GM19193 (cell line): ENCODE data around the gene SCCPDH.

Source experiments
- POLR2A ChIP-seq: IDR thresholded peaks from 4 replicates; pipeline ENCODE4 v1.6.1; 2011; ENCODE audit not compliant: insufficient read depth, insufficient read length; ENCODE audit errors: extremely low read depth

Gene SCCPDH, protein sequence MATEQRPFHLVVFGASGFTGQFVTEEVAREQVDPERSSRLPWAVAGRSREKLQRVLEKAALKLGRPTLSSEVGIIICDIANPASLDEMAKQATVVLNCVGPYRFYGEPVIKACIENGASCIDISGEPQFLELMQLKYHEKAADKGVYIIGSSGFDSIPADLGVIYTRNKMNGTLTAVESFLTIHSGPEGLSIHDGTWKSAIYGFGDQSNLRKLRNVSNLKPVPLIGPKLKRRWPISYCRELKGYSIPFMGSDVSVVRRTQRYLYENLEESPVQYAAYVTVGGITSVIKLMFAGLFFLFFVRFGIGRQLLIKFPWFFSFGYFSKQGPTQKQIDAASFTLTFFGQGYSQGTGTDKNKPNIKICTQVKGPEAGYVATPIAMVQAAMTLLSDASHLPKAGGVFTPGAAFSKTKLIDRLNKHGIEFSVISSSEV

DNA sequence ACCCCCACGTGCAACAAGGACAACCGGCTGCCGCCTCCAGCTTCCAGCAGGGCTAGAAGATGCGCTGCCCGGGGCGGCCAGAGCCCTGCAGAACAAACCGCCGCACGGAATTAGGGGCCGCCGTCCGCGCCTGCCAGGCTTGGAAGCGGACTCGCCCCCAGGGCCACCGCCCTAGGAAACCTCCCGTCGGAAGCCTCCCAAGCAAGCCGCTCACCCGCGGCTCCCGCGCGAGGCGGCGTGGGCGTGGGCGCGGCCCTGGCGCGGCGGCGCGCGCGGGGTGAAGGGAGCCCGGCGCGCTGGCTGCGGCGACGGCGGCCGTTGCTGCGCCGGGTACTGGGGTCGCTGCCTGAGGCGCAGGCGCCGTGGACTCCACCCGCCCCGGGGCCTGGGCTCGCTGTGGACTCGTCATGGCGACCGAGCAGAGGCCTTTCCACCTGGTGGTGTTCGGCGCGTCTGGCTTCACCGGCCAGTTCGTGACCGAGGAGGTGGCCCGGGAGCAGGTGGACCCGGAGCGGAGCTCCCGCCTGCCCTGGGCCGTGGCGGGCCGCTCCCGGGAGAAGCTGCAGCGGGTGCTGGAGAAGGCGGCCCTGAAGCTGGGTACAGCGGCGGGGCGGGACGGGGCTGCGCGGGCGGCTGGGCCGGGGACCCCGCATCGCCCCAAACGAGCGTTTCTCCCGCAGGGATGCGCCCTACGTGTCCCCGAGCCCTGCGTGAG is at the start of gene SCCPDH:
Gene SCCPDH, plus strand, starts transcription at position 394 of the 715 bp plus-strand sequence. Its CDS starts 14 bp downstream, at position 408.
- peak; percentile 76 for TF ChIP-seq POLR2A

DNA sequence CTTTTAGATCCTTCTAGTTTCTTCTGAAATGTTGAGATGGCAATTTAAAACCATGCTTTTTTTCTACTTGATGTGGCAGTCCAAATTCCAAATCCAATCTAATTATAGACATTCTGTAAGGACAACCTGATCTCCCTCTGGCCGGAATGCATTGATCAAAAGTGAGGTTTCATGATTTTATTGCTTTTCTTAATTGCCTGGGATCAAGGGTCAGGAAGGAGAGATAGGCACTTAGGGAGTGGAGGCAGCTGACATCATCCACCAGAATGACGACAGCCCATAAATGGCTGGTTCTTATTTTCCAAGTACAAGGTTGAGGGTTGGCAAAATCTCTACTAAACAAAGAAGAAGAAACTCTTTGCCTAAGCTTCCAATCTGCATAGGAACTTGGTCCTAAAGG is 46.4 kb upstream of the SCCPDH start:
- no peak for TF ChIP-seq POLR2A

DNA sequence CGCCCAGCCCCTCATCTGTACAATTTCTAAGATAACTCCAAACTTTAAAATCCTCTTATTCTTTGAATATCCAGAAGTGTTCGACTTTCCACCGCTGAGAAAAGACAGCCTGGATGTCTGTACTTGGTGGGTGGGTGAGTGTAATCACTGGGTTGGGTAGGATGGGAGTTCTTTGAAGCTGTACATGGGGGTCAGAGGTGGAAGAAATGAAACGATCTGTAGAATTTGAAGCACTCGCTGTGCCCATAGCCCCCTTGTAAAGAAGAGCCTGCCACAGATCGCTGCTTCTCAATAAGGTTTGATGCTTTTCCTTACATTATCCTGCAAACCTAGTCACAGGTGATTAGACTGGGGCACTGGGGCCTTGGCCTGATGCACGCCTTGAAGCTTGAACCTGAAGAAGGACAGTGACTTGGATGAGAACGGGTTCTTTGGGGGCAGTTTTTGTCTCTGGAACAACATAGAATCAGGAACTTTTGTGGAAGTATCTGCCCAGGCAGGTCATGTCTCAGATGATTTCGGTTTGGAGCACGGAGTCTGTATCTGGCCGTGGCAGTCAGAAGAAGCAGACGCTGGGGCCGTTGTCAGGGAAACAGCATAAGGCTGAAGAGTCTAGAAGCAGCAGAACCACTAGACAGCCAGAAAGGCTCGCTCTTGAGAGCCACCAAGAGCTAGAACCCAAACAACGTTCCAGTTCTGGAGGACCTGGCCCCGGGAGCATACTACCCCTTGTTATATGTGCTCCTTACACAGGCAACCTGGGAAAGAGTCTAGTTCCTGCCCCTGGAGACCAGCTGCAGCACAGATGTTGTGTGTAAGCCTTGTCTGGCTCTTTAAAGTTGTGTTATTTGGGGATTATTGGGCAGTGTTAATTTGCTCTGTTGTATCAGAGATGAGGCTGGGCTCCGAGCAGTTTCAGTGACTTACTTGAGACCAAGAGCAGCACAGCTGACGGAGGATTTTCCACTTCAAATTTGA is 45.1 kb upstream of the SCCPDH start:
- TF ChIP-seq POLR2A: no peak

DNA sequence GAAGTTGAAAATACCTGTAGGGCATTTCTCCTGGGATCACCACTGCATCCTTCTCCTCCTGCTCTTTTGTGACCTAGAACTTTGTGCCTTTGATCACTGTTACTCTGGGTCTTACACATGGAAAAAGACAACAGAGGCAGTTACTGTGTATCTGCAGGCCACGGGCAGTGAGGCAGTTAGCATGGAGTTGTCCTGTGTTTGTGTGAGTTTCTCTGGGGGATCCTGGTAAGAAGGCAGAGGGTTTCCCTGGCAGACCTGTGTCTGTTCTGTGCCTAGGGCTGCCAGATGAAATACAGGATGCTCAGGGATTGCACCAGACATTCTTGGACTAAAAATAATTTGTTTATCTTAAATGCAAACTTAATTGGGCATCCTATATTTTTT is 44.4 kb upstream of the SCCPDH start:
- no peak for TF ChIP-seq POLR2A

DNA sequence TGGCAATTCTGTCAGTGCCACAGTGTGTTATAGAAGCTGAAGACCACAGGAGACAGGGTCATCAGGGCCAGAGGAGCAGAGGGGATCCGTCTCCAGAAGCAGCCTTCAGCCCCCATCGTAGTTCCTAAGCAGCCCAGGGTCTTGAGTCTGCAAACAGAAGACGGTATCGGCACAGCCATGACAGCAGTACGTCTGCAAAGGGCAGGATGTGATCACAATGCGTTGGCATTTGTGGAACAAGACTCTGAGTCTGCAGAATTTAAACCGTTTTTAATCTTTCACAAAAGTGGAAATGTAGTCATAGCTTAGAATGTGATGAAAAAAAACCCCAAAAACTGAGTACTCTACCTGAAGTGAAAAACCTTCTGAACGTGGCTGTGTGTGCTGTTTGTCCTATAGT is 44.0 kb upstream of the SCCPDH start:
- TF ChIP-seq POLR2A: no peak

DNA sequence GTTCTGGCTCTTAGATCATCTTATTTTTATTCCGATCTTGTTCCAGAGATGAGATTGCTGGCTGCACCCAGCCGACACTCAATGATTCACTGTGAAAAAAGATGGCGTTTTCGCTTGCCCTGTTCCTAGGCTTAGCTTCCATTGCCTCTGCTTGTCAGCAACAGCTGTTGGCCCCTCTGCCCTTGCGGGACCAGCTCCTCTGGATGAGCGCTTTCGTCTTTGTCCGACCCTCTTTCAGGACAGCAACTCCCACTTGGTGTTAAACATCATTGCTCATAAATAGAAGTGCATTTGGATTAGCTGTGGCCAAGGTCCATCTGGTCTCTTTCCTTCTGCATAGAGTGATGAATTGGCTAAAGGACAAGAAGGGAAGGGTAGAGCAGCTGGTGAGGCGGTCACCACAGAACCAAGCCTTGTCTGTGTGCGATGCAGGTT is 43.5 kb upstream of the SCCPDH start:
- TF ChIP-seq POLR2A: no peak

DNA sequence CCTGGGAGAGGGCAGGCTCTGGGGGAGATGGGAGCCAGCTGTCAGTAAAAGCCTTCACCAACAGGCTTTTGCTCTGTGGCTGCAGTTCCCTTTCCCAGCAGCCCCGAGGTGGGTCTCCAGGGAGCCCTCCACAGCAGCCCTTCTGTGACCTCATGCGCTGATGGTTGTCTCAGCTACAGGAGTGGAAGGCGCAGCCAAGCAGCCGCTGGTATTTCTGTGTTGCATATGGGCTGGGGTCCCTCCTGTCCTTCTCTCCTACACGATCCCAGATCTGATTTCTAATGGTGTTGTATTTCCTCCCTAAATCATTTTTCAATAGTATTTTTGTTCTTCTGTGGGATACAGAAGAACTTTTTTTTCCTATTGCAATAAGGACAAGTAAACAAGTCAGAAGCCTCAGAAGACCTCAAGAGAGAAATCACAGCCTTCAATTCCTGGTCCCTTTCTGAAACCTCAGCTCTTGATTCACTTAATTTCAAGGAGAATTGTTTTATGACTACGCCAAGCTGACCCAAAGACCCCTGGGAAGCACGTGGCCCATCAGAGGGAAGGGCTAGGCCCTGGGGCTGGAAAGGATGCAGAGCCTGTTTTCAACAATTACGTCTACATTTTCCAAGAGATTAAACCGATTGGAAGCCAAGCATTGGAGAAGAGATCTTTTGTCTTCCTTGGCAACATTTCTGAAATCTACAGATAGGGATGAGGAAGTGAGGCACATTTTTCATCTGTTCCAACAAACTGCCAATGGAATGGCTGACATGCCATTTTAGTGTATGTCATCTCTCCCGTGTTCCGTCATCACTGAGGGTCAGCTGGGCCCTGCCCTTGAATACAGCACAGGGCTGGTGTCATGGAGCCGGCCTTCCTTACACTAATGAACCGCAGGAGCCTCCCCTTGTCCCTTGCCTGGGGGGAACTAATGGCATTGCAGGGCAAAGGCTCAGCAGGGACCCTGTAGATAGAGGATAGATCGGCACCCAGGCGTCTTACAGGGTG is 42.0 kb upstream of the SCCPDH start:
- no peak for TF ChIP-seq POLR2A

DNA sequence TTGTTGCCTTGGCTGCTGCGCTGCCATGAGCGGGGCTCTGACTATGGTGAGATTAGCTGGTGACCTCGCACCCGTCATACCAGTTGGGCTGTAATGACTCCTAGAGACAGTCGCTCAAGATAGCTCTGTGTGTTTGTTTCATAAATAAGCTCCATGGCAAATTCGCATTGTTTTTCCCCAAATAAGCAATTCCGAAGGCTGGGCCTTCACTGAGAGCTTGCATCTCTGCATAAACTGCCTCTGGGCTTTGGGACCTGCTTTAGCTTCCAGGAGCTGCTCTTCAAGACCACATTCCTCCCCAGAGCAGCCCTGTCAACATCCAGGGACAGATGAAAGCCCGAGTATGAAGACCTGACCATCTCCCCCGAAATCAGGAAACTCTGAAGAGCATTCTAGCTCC is 40.7 kb upstream of the SCCPDH start:
- TF ChIP-seq POLR2A: no peak

DNA sequence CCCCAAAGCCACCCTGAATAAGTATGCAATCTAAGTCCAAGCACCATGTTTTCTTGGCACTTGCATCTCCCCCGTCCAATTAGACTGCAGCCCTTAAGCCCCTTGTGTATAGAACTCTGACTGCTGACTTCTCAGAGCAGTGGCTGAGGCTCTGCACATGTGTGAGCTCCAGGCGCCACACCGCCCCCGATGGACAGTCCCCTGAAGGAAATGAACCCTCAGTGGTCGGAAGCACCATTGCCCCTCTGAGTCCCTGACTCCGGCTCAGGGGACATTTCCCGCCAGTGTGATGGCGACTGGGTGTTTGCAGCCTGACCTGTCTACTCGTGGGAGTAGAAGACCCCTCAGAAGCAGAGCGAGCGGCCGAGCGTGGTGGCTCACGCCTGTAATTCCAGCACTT is 37.2 kb upstream of the SCCPDH start:
- no peak for TF ChIP-seq POLR2A

DNA sequence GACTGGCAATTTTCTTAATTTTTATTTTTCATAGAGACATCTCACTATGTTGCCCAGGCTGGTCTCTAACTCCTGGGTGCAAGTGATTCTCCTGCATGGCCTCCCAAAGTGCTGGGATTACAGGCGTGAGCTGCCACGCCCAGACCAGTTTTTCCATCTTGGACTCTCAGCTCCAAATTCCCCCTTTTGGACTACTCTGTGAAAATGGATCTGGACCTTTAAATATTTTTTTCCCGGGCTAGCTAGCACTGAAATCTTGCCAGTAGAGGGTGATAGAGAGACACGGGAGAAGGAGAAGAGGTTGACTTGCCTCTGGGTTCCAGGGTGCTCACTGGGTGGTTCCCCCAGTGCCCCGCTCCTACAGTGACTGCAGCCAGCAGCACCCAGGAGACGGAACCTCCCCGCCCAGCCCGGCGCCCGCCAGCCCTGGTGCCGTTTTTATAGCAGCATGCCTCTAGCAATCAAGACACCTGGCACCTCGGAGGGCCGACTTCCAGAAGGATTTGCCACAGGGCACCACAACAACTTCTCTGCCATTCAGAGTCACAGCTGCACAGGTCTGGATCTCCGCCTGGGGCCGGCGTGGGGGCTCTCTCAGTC is 34.7 kb upstream of the SCCPDH start:
- no peak for TF ChIP-seq POLR2A

DNA sequence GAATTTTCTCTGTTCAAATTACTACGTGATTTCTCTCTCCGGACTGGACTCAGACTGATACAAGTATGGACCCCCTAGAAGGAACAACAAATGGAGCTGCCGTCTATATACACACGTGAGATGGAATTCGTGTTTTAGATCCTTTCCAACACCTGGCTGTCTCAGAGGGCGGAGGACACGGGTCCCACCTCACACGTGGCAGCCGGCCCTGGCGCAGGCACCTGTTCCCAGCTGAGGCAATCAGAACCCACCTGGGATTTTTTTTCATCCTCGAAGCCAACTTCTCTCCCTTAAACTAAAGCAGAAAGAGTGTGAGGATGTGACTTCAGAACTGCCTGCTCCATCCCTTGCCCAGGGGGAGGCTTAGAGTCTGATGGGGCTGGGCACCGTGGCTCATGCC is 34.1 kb upstream of the SCCPDH start:
- no peak for TF ChIP-seq POLR2A

DNA sequence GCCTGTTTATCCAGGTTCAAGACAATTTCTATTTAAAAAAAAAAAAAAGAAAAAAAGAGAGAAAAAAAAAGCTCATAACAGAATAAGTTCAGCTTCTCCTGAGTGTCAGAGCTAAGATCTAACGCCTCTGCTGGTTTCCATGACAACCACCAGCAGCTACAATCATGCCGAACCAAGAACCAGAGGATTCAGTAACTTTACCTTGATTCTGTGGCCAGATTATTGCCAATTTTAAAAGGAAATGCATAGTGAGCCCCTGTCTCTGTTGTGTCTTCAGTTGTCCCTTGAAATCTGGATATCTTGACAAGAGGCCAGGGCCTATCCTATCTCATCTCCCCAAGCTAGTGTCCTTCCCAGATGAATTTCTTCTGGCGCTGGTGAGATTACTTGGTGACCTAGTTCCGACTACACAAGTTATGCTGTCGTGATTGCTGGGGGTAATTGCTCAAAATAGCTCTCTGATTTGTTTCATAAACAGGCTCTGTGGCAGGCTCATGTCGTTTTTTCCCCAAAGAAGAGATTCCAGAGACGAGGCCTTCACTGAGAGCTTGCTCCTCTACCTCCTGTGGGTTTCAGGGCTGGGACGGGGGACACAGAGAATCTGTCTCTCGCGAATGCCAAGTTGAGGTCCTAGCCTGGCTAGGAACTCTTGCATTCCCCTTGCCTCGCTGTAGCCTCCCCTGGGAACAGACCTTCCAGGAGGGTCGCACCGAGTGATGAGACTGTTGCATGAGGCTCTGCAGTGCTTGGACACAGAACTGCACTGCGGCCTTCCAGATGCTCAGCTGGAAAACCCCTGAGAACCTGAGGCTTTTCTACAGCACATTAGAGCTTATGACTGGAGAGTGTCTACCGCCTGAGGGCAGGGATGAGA is 32.4 kb upstream of the SCCPDH start:
- no peak for TF ChIP-seq POLR2A
